GM15510 (cell line): ENCODE measurements around the gene RAD51B.

ENCODE experiments used
- POLR2A ChIP-seq: IDR thresholded peaks from 3 replicates; pipeline ENCODE4 v1.6.1; 2011; ENCODE audit warnings: borderline replicate concordance; ENCODE audit not compliant: insufficient read length; ENCODE audit errors: extremely low read depth

The RAD51B gene

DNA sequence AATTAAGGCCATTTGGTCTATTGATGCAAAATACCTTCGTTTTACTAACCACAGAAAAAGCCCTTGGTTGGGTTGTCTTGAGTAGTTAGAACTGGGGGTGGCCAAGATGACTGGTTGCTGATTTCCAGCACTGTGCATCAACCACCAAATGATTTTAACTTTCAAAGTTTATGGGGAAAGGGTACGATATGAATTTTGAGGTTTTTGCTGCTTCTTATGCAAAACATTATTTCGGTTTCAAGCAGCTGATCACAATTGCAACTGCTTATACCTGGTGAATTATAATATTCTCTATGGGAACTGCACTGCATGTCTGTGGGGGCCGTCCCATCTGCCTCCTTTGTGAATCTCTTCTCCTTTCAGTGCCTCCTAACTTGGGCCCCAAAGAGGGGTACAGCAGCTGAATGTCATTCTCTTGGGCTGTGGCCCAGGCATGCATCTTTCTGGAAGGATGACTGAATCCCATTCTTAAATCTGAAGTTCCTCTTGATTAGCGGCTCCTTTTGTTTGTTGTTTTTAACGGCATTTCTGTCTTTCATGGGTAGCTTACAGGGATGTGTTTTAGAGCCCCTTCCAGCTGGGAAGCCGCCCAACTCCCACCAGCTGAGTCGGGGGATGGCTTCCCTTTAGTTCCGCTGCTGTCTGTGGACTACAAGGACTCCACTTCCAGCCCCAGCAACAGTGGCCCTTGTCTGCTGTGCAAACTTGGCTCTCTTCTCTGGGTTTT, 493.5 kb downstream of the RAD51B start:
- no peak for TF ChIP-seq POLR2A

DNA sequence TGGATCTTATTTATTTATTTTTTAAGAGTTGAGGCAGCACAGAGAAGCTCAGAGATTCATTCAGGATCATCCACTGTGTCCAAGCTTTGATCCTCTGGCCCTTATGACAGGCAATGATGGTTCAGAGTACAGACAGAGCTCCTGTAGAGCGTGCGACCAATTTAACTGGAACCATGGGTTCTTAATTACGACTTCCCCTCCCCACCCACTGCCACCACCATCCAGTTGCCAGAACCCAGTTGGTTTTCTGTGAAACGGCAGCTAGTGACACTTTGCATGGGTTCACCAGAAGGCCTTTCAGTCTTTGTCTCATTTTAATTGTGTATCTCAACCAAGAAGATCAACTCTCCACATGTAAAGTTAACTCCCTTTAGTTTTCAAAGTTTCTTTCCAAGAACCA, 495.1 kb downstream of the RAD51B start:
- TF ChIP-seq POLR2A, result no peak

GRCh38 chr14:68315081-68315480, 495.5 kb downstream of the RAD51B start:
- no peak for TF ChIP-seq POLR2A

DNA sequence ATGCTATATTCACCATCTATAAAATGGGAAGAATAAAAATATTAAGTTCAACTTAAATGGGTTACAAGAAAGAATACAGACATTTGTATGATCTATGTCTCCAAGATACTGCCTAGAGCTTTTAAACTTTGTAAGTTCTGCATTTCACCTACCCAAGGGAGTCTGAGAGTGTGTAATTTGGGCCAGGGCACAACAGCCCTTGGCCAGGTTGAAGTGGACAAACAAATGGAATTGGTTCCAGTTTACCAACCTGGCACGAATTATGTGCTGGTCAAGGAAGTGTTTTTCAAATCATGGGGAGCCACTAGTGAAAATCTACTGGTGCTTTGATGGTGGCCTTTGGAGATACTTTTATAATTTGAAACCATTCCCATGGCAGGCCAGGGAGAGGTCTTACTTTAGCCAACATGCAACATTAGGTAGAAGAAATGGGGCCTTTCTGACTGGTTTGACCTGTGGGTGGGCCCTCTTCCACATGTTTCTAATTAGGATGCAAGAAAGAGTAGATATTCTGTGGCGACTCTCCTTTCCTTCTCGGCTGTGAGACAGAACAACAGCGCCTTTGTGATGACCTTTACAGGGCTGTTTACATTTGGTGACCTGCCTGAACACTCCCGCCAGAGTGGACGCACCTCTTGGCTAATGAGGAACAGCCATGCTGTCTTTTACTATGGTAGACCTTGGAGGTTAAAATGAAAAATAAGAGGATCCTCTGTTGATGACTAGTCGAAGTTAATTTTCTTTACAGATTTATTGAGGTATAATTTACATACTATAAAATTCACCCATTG, 496.7 kb downstream of the RAD51B start:
- TF ChIP-seq POLR2A, result no peak

GRCh38 chr14:68317239-68317638, 497.7 kb downstream of the RAD51B start:
- no peak for TF ChIP-seq POLR2A

DNA sequence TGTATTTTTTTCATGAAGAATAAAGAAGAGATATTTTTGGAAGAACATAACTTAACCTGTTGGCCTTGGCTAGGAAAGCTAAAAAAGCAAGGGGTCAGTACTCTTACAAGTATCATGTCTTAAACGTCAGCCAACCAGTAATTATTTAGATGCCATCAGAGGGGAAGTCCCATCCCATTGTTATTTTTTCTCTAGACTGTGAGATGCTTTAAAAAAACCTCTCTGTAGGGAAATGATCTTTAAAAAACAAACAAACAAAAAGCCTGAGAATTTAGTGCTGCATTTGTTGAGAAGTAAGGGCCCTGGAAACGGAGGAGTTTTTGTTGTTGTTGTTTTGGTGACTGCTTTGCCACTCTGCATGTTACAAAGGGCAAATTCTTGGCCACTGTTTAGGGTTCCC, 499.2 kb downstream of the RAD51B start:
- TF ChIP-seq POLR2A, result no peak

- no peak for TF ChIP-seq POLR2A
These were observed 500.9 kb downstream of the RAD51B start for GRCh38 chr14:68320495-68320894.

DNA sequence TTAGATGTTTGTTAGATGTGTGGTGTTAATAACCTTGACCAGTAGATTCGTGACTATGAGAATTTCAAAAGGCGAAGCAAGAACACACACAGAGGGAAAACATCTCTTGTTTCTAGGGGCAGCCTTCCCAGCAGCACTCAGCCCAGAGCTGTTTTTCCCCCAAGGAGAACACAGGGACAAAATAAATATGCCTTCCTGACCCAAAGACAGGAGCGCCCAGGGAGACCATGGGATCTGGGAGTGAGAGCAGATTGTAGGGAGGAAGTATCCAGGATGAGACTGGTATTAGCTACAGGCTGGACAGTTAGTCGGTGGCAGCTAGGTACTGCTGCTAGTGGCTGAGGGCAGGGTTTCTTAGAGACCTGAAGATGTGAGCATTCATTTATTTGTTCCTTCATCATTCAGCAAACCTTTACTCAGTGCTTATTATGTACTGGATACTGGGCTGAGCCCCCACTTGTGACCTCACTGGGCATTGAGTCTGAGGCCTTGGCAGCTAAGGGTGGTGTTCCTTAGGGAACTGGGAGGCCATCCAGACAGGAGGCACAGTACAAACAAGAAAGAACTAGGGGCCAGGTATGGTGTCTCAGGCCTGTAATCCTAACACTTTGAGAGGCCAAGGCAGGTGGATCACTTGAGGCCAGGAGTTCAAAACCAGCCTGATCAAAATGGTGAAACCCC, 503.5 kb downstream of the RAD51B start:
- TF ChIP-seq POLR2A, result no peak

- no peak for TF ChIP-seq POLR2A
These were observed 505.8 kb downstream of the RAD51B start for GRCh38 chr14:68325267-68325807.

GRCh38 chr14:68327231-68327630, 507.7 kb downstream of the RAD51B start:
- TF ChIP-seq POLR2A, result no peak

DNA sequence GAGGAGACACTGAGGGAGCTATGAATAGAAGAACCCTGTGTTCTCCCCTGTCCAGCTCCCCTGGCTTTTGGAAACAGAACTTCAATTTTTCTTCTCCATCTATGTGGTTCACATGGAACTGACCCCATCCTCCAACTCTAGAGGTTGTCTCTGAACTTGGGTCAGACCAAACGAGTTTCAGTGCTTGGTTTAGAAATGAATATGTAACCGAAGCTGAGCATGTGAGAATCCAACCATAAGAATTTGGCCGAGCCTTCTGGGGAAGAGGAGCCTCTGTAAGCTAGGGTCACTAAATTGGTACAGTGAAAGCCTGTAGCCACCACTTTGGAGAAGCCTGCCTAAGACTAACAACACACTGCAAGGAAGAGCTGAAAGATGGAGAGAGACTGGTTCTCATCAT, 508.9 kb downstream of the RAD51B start:
- no peak for TF ChIP-seq POLR2A

DNA sequence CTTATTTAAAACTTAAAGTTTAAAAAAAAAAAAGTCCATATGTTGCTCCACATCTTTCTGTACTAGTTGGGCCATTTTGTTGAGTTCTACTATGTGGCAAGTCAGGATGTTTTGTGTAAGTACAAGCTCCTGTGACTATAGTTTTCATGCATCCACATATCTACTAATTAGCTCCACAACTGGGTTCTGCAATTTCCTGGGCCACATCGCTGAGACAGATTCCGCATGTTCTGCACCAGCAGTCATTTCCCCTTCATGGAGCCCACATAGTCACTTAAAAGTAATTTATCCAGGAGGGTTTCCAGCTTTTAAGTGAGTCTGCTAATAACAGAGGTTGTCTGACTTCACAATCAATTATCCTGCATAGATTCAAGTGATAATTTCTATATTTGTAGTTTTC, 511.8 kb downstream of the RAD51B start:
- no peak for TF ChIP-seq POLR2A

GRCh38 chr14:68331991-68332390, 512.4 kb downstream of the RAD51B start:
- no peak for TF ChIP-seq POLR2A

GRCh38 chr14:68333262-68333661, 513.7 kb downstream of the RAD51B start:
- TF ChIP-seq POLR2A, result no peak

DNA sequence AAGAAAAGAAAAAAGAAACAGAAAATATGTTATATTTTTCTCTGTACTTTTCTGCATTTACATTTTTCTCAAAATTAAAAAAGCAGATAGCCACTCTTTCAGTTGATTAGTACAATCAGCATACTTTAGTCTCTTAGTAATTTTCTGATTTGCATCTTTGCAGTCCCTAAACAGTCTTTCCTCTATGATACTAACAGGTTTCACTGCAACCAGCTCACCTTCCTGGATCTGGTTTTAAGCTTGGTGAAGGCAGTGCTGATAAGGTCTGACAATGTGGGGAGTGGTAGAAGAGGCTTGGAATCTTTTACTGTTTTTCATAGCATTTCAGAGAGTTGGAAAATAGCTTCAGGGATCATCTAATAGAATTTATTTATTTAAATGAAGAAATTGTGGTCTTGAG, 515.7 kb downstream of the RAD51B start:
- no peak for TF ChIP-seq POLR2A
